Naive thymus-derived CD8-positive, alpha-beta T cell (primary cell): ENCODE results near the gene MFSD12. TPM values are rescaled to one million over a fixed set of nuclear protein-coding genes. Genes with fewer than 3 reads are reported as not detected.
"Not testable (repeated sequence)": the region's sequence is repeated elsewhere in the genome, so short reads cannot be mapped to it uniquely, and the experiment has no call there.

Experiments used
- ATAC-seq, 2 donors: fragments of 150-1000 bp; cut with Tn5 transposase in 1 of 2; sonication (Bioruptor Pico), chemical (Tn5 transposase) in 1 of 2; 1 replicate in 1 of 2; 2 replicates in 1 of 2; pipeline ENCODE4 v1.10.0; 2021; ENCODE audit warnings: mild to moderate bottlenecking in 2 of 2, moderate library complexity in 2 of 2
- POLR2A ChIA-PET: fragments of 350-600 bp; sonication (Branson Sonifier 250); formaldehyde crosslinking; loops from one replicate; lab custom pipeline; 2021; ENCODE audit warnings: antibody characterized with exemption; lab: Charles Lee
- DNase-seq, 10 donors: peaks; one replicate each; pipeline versions ENCODE4 v3.0.0 to v3.0.0-alpha.2; 2020 to 2022
- H3K27ac Mint-ChIP-seq, 10 donors: one replicate each; pipeline ENCODE4 v1.8.0; 2020 to 2022; ENCODE audit warnings: mild to moderate bottlenecking in 10 of 10, mixed read lengths in 10 of 10, moderate library complexity in 4 of 10, inconsistent platforms in 1 of 10
- H3K27me3 Mint-ChIP-seq, 5 donors: one replicate each; pipeline ENCODE4 v1.8.0; 2021 to 2022; ENCODE audit warnings: mixed read lengths in 5 of 5
- H3K36me3 Mint-ChIP-seq, 3 donors: one replicate each; pipeline ENCODE4 v1.8.0; 2020 to 2022; ENCODE audit warnings: mixed read lengths in 3 of 3, mild to moderate bottlenecking in 2 of 3, inconsistent platforms in 1 of 3
- H3K4me1 Mint-ChIP-seq, 4 donors: one replicate each; pipeline ENCODE4 v1.8.0; 2021 to 2022; ENCODE audit warnings: mixed read lengths in 4 of 4
- H3K4me3 Mint-ChIP-seq, 10 donors: one replicate each; pipeline ENCODE4 v1.8.0; 2020 to 2022; ENCODE audit warnings: mild to moderate bottlenecking in 10 of 10, mixed read lengths in 10 of 10, moderate library complexity in 6 of 10, inconsistent platforms in 1 of 10
- H3K9me3 Mint-ChIP-seq, 9 donors: one replicate each; pipeline ENCODE4 v1.8.0; 2020 to 2022; ENCODE audit warnings: mixed read lengths in 9 of 9, mild to moderate bottlenecking in 3 of 9, inconsistent platforms in 1 of 9, moderate library complexity in 1 of 9
- polyA plus RNA-seq, 3 donors: library from polyadenylated mRNA; unstranded; fragments of 300-500 nt; fragmentation: Illumina TruSeq; gene quantifications; one replicate each; pipeline ENCODE4 v1.2.3, GENCODE V29; 2021
- total RNA-seq, 8 experiments: library from RNA in 2 of 8; stranded (reverse) in 2 of 8; gene quantifications; one replicate each; pipeline ENCODE4 v1.2.3 and lab custom pipeline; 2021 to 2026

The MFSD12 gene
- total and polyA plus RNA-seq, 5 experiments from 2014 or later, result 33.1 to 146 (median 59.6) TPM

DNA sequence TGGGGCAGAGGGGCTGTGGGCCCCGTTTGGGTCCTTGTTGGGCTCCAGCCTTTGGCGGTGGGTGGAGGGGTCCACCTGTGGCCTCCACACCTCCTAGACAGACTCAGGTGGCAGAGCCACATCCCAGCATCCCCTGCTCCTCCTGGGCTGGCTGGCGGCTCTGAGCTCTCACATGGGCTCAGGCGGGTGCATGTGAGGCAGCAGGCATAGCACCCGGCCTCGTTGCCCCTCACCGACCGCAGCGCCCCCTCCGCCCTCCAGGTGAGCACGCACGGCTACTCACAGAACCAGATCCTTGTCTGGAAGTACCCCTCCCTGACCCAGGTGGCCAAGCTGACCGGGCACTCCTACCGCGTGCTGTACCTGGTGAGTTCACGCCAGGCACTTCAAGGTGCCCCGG lies 24.4 kb downstream of the MFSD12 start:
- no peak overlapping the region for H3K4me3 Mint-ChIP-seq
- ATAC-seq, result peak in 1 of 2 donors; percentile 14
- DNase-seq, result no peak
- peaks cover 0 to 38% (median 3%) of the 10 kb centered on the region in 3 donors for H3K36me3 Mint-ChIP-seq
- no peaks in the 10 kb centered on the region for H3K27me3 Mint-ChIP-seq
- no peaks in the 10 kb centered on the region for H3K9me3 Mint-ChIP-seq
- peaks cover 0 to 2% (median 0%) of the 10 kb centered on the region in 4 donors for H3K4me1 Mint-ChIP-seq
- POLR2A ChIA-PET, result no interaction called here
- peak overlapping the region in 1 of 10 donors; percentile 62 for H3K27ac Mint-ChIP-seq

DNA sequence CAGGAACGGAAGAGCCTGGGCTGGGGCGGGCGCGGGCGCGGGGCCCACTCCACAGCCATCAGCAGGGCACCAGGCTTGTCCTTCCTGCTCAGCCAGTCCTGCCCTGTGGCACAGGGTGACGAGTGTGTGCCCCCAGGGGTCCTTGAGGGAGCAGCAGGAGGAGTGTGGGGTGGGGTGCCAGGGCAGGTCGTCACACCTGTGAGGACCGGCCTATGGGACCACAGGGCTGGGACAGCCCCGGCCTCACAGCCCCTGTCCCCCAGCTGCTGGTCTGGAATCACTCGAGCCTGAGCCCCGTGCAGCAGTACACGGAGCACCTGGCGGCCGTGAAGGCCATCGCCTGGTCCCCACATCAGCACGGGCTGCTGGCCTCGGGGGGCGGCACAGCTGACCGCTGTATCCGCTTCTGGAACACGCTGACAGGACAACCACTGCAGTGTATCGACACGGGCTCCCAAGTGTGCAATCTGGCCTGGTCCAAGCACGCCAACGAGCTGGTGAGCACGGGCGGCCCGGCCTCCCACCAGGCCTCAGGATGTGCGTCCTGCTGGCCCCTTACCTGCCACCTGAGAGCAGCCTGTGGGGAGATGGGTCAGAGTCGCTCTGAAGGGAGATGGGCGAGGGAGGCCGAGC lies 25.1 kb downstream of the MFSD12 start:
- Mint-ChIP-seq H3K4me3 (no peak overlapping the region), H3K36me3 (peaks cover 0 to 36% (median 3%) of the 10 kb centered on the region in 3 donors), H3K4me1 (peaks cover 0 to under 1% (median 0%) of the 10 kb centered on the region in 4 donors), H3K27me3 (no peaks in the 10 kb centered on the region), H3K9me3 (no peaks in the 10 kb centered on the region), H3K27ac (no peak overlapping the region)
- ATAC-seq (no peak), DNase-seq (no peak)
- POLR2A ChIA-PET, result no interaction called here

GRCh38 chr19:3531716-3532115 lies 25.7 kb downstream of the MFSD12 start:
- Mint-ChIP-seq H3K4me1 (no peaks in the 10 kb centered on the region), H3K36me3 (peaks cover 0 to 41% (median 5%) of the 10 kb centered on the region in 3 donors), H3K27me3 (no peaks in the 10 kb centered on the region), H3K27ac (no peak overlapping the region), H3K9me3 (no peaks in the 10 kb centered on the region), H3K4me3 (no peak overlapping the region)
- DNase-seq (no peak), ATAC-seq (no peak)
- POLR2A ChIA-PET, result no interaction called here

DNA sequence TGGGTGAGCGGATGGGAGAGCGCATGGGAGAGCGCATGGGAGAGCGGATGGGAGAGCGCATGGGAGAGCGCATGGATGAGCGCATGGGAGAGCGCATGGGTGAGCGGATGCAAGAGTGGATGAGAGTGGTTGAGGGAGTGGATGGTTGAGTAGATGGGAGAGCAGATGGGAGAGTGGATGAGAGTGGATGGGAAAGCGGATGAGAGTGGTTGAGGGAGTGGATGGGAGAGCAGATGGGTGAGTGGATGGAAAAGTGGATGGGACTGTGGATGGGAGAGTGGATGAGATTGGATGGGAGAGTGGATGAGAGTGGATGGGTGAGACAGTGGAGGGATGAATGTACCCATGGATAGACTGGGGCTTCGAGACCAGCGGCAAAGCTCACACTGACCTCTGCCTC lies 27.0 kb downstream of the MFSD12 start:
- Mint-ChIP-seq H3K4me3 (no peak overlapping the region), H3K9me3 (no peaks in the 10 kb centered on the region), H3K36me3 (peaks cover 0 to 35% (median 5%) of the 10 kb centered on the region in 3 donors), H3K27ac (no peak overlapping the region), H3K4me1 (no peaks in the 10 kb centered on the region), H3K27me3 (no peaks in the 10 kb centered on the region)
- no peak for ATAC-seq
- POLR2A ChIA-PET, result no interaction called here
- DNase-seq, result no peak

DNA sequence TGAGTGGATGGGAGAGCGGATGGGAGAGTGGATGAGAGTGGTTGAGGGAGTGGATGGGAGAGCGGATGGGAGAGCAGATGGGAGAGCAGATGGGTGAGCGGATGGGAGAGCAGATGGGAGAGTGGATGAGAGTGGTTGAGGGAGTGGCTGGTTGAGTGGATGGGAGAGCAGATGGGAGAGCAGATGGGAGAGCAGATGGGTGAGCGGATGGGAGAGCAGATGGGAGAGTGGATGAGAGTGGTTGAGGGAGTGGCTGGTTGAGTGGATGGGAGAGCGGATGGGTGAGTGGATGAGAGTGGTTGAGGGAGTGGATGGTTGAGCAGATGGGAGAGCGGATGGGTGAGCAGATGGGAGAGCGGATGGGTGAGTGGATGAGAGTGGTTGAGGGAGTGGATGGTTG lies 28.1 kb downstream of the MFSD12 start:
- H3K4me3 Mint-ChIP-seq, H3K27me3 Mint-ChIP-seq, H3K9me3 Mint-ChIP-seq, POLR2A ChIA-PET, H3K4me1 Mint-ChIP-seq, DNase-seq, ATAC-seq, H3K27ac Mint-ChIP-seq: not testable (repeated sequence)
- peaks cover 0 to 30% (median 5%) of the 10 kb centered on the region in 3 donors for H3K36me3 Mint-ChIP-seq

- no peak for ATAC-seq
- no peaks in the 10 kb centered on the region for H3K9me3 Mint-ChIP-seq
- no peak overlapping the region for H3K27ac Mint-ChIP-seq
- H3K4me3 Mint-ChIP-seq, result no peak overlapping the region
- H3K36me3 Mint-ChIP-seq, result peaks cover 0 to 32% (median 5%) of the 10 kb centered on the region in 3 donors
- H3K27me3 Mint-ChIP-seq, result no peaks in the 10 kb centered on the region
- POLR2A ChIA-PET, result interaction anchor here (1.6 kb wide), 1 partner anchor 12 kb away, joined by 3 read pairs; no protein-coding TSS in a partner anchor
- peaks cover 0 to 2% (median 0%) of the 10 kb centered on the region in 4 donors for H3K4me1 Mint-ChIP-seq
- no peak for DNase-seq
These were observed 28.7 kb downstream of the MFSD12 start for GRCh38 chr19:3528539-3529211.

- ATAC-seq (no peak), DNase-seq (no peak)
- Mint-ChIP-seq H3K4me1 (peaks cover 0 to 2% (median 0%) of the 10 kb centered on the region in 4 donors), H3K36me3 (peaks cover 0 to 31% (median 2%) of the 10 kb centered on the region in 3 donors), H3K27ac (no peak overlapping the region), H3K4me3 (no peak overlapping the region), H3K27me3 (no peaks in the 10 kb centered on the region), H3K9me3 (no peaks in the 10 kb centered on the region)
- POLR2A ChIA-PET, result interaction anchor here (0.6 to 1.6 kb wide), 2 partner anchors 12 to 343 kb away, joined by 3 read pairs; no protein-coding TSS in a partner anchor
These were observed 29.3 kb downstream of the MFSD12 start for GRCh38 chr19:3528080-3528479.

DNA sequence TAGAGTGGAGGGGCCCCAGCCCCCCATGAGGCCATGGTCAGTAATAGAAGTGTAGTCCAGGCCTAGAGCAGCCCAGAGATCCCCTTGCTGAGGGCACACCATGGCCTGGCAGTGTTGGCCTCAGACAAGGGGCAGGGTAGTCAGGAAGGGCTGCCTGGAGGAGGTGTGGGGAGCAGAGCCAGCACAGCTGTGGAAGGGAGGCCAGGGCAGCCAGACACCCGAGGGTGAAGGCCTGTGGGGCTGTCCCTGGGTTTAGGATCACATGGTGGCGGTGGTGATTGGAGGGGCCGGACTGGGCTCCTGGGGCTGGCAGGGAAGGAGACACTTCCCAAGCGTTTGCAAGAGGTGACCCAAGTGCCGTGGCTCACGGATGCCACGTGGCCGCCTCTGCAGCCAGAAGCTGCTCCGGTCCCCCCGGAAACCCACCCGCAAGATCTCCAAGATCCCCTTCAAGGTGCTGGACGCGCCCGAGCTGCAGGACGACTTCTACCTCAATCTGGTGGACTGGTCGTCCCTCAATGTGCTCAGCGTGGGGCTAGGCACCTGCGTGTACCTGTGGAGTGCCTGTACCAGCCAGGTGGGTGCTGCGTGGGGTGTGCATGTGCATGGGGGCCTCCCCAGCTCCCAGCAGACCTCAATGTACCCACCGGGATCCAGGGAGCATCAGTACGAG lies 30.0 kb downstream of the MFSD12 start:
- Mint-ChIP-seq H3K27me3 (no peaks in the 10 kb centered on the region), H3K4me1 (peaks cover 0 to 2% (median 0%) of the 10 kb centered on the region in 4 donors), H3K36me3 (peaks cover 0 to 27% (median 2%) of the 10 kb centered on the region in 3 donors), H3K4me3 (no peak overlapping the region), H3K27ac (peak overlapping the region in 1 of 10 donors; percentile 46), H3K9me3 (no peaks in the 10 kb centered on the region)
- POLR2A ChIA-PET, result interaction anchor here (0.6 to 1.6 kb wide), 3 partner anchors 10 to 342 kb away, joined by 3 to 4 read pairs (median 3); no protein-coding TSS in a partner anchor
- no peak for DNase-seq
- no peak for ATAC-seq

DNA sequence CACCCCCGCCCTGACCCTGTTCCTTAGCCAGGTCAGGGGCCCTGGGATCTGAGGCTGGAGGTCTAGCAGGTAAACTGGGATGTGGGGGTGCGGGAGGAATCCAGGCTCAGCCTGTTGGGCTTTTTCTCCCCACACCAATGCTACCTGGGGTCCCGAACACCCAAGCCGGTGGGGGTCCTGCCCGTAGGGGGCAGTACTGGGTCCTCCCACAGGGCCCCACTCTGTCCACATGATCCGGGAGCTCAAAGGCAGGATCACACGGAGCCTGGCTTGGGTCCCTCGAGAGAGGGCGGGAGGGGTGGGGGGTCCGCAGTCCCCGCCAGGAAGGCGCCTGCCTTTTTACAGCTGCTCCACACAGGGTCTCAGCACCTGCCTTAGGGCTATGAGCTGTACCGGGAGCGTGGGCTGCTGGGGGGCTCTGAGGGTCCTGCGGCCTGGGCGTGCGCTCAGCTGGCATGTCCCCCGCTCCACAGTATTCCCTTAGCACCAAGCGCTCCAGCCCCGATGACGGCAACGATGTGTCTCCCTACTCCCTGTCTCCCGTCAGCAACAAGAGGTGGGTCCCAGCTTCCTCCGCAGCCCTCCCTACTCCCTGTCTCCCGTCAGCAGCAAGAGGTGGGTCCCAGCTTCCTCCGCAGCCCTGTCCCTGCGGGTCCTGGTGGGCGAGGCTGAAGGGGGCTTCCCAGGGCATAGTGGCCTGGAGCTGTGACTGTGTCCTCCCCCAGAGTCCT lies 30.7 kb downstream of the MFSD12 start:
- peak overlapping the region in 1 of 10 donors; percentile 5 for H3K27ac Mint-ChIP-seq
- POLR2A ChIA-PET, result interaction anchor here (1.0 to 1.6 kb wide), 2 partner anchors 11 to 14 kb away, joined by 3 to 4 read pairs; no protein-coding TSS in a partner anchor
- no peaks in the 10 kb centered on the region for H3K27me3 Mint-ChIP-seq

DNA sequence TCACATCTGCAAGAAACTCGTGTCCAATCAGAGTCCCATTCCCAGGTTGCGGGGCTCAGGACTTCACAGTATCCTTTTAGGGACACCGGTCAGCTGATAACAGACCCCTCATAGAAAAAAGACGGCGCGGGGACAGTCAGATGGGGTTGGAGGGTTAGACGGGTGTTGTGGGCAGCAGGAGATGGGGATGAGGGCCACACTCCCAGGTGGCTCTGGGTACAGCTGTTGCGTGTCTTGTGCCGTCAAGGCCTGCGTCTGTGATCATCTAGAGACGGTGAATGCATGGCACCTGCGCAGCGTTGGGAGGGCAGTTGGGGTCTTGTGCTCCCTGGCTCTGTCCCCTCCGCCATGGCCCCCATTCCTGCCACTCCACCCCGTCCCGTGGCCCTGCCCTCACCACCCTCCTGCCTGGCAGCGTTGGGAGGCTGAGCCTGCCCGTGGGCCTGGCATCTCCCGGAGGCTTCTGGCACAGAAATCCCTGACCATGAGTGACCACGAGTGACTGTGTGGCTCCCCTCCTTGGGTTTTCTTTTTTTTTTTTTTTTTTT lies 32.4 kb downstream of the MFSD12 start:
- no peak for DNase-seq
- no peaks in the 10 kb centered on the region for H3K27me3 Mint-ChIP-seq
- H3K9me3 Mint-ChIP-seq, result no peaks in the 10 kb centered on the region
- H3K4me1 Mint-ChIP-seq, result peaks cover 2 to 10% (median 7%) of the 10 kb centered on the region in 4 donors
- no peak for ATAC-seq
- H3K4me3 Mint-ChIP-seq, result no peak overlapping the region
- H3K36me3 Mint-ChIP-seq, result peaks cover 0 to 37% (median 2%) of the 10 kb centered on the region in 3 donors
- peak overlapping the region in 1 of 10 donors; percentile 83 for H3K27ac Mint-ChIP-seq
- POLR2A ChIA-PET, result interaction anchor here (0.6 kb wide), 1 partner anchor 28 kb away, joined by 4 read pairs; no protein-coding TSS in a partner anchor

More for the DNA sequence above, 30.7 kb downstream of the MFSD12 start:
- Mint-ChIP-seq H3K4me1 (peaks cover 0 to 4% (median 0%) of the 10 kb centered on the region in 4 donors), H3K36me3 (peaks cover 0 to 30% (median 2%) of the 10 kb centered on the region in 3 donors), H3K4me3 (no peak overlapping the region), H3K9me3 (no peaks in the 10 kb centered on the region)
- ATAC-seq (no peak), DNase-seq (peak in 1 of 10 donors; percentile 62)

- no peak overlapping the region for H3K4me3 Mint-ChIP-seq
- DNase-seq (no peak), ATAC-seq (no peak)
- no peaks in the 10 kb centered on the region for H3K9me3 Mint-ChIP-seq
- no peak overlapping the region for H3K27ac Mint-ChIP-seq
- POLR2A ChIA-PET, result interaction anchor here (0.6 kb wide), 1 partner anchor 28 kb away, joined by 4 read pairs; no protein-coding TSS in a partner anchor
- peaks cover 6 to 13% (median 9%) of the 10 kb centered on the region in 4 donors for H3K4me1 Mint-ChIP-seq
- peaks cover 0 to 40% (median 2%) of the 10 kb centered on the region in 3 donors for H3K36me3 Mint-ChIP-seq
- no peaks in the 10 kb centered on the region for H3K27me3 Mint-ChIP-seq
These were observed 33.1 kb downstream of the MFSD12 start for GRCh38 chr19:3524078-3524842.
